K562 treated with DMSO at 1 percent for 12 hours (cell line): ENCODE data around the gene SIX4. TPM values are rescaled to one million over a fixed set of nuclear protein-coding genes. Genes with fewer than 3 reads are reported as not detected.

Experiments used
- total RNA-seq: library from RNA; unstranded; fragments of 300-600 nt; gene quantifications from 2 replicates; pipeline ENCODE4 v1.2.3, GENCODE V29; 2022; ENCODE audit not compliant: insufficient read depth

Gene SIX4
- 0.64 and 4.9 TPM in 2 replicates for total RNA-seq

DNA sequence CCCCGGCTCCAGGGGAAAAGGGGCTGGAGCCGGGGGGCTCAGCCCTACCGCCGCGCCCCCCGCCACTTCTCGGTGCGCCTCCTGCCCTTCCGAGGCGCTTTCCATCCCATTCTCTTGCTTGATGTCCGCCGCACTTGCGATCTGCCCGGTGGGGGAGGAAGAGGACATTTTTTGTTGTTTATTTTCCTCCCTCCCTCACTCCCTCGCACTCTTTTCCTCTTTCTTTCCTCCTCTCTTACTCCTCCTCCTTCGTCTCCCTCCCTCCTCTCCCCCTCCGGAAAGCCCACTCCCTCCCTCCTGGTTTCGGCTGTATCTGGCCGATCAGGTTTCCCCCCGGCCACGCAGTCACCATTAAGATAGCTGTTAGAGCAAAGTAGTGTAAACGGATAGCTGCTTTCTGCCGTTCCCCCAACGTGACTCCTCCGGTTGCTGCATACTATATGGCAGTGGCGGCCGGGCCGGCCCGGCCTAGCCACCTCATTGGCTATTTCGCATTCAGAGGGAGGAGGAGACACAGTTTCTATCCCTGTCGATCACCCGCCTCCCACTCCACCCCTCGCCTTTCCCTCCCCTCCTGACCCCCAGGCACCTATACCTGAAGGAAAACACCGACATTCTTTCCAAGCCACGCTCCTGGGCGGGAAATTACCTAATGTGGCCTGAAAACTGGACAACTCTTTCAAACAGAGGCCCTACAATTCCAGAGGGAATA, at the start of gene SIX4:
Gene SIX4, minus strand, starts transcription at position 445 of the 712 bp plus-strand sequence. Its CDS starts 277 bp downstream, at position 168.

DNA sequence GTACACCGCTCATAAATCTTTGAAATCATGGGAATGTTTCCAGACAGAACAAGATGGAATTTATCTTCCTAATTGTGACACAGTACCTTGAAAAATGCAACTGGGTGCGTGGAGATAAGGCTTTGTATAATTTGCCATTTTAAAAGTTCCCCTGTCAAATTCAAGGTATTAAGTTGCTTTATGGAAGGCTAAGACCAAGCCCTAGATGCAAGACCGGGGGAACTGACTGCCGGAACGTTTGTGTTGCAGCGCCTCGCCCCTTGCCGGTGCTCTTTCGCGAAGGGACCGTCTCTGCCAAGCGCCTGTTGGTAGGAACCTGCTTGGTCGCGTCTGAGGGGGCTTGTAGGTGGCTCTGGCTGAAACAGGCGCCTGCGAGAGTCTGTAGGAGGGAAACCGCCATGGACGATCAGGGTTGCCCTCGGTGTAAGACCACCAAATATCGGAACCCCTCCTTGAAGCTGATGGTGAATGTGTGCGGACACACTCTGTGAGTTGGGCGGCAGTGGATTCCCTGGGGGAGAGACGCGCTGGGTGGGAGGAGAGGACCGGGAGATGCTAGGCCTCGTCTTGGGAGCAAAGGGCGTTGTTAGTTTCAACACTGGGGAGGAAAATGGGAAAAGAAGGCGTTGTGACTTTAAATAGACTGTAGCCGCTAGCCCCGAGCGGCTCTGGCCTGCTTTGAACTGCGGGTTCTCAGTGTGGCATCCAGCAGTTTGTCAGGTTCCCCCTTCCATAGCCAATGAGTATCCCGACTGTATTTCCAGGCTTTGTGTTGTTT, 10.5 kb upstream of the SIX4 start, which contains the start of gene MNAT1:
Gene MNAT1, plus strand, starts transcription at position 297 of the 778 bp plus-strand sequence. Its CDS starts 102 bp downstream, at position 399.

Other genes starting within 250 kb of the SIX4 start
- gene C14orf39, start 238.3 kb downstream of the SIX4 start, total RNA-seq: 0.57 TPM in 1 of 2 replicates, not detected in the other
- not detected in 2 replicates for gene SIX6, start 215.2 kb downstream of the SIX4 start, total RNA-seq
- gene SIX1, start 74.9 kb downstream of the SIX4 start, total RNA-seq: 0.41 TPM in 1 of 2 replicates, not detected in the other
- 25.4 and 31.0 TPM in 2 replicates for gene MNAT1, start 10.4 kb upstream of the SIX4 start, total RNA-seq